Bronchial epithelial cell (primary cell): ENCODE results near the gene RBM33. TPM values are rescaled to one million over a fixed set of nuclear protein-coding genes. Genes with fewer than 3 reads are reported as not detected.

Source experiments
- DNase-seq: peaks from one replicate; pipeline ENCODE4 v3.0.0-alpha.2; 2010; ENCODE audit warnings: low read depth
- FAIRE-seq: peaks from 2 replicates; lab custom pipeline; 2011; peaks lifted over from hg19 to GRCh38; lab: Jason Lieb, UNC
- H3K27me3 ChIP-seq: 2 replicates; pipeline ENCODE4 v1.5.1; 2011; ENCODE audit warnings: low read length; ENCODE audit not compliant: control insufficient read depth, insufficient read depth
- H3K36me3 ChIP-seq: 2 replicates; pipeline ENCODE4 v1.5.1; 2011; ENCODE audit warnings: low read length; ENCODE audit not compliant: control insufficient read depth, insufficient read depth
- H3K4me3 ChIP-seq: 2 replicates; pipeline ENCODE4 v1.5.1; 2011; ENCODE audit warnings: mild to moderate bottlenecking, low read depth, low read length, control low read depth
- total RNA-seq: library from RNA; depleted of rRNA; stranded (reverse); fragments of >200 nt; gene quantifications from 2 replicates; pipeline ENCODE4 v1.2.1, GENCODE V29; 2014
- TF ChIP-seq, protein P1 (sequence below): IDR thresholded peaks from 2 replicates; pipeline ENCODE4 v1.5.1; 2011; ENCODE audit warnings: mild to moderate bottlenecking, moderate library complexity, low read length, control low read depth, inconsistent platforms; ENCODE audit not compliant: insufficient read depth, severe bottlenecking

RBM33 gene
- total RNA-seq, 1 donor from 2014 or later: 17.1 TPM

GRCh38 chr7:155602750-155603149 lies 41.7 kb upstream of the RBM33 start:
- Histone ChIP-seq H3K4me3 (no peak overlapping the region), H3K27me3 (peaks cover 2% of the 10 kb centered on the region), H3K36me3 (no peaks in the 10 kb centered on the region)
- TF ChIP-seq, protein P1, sequence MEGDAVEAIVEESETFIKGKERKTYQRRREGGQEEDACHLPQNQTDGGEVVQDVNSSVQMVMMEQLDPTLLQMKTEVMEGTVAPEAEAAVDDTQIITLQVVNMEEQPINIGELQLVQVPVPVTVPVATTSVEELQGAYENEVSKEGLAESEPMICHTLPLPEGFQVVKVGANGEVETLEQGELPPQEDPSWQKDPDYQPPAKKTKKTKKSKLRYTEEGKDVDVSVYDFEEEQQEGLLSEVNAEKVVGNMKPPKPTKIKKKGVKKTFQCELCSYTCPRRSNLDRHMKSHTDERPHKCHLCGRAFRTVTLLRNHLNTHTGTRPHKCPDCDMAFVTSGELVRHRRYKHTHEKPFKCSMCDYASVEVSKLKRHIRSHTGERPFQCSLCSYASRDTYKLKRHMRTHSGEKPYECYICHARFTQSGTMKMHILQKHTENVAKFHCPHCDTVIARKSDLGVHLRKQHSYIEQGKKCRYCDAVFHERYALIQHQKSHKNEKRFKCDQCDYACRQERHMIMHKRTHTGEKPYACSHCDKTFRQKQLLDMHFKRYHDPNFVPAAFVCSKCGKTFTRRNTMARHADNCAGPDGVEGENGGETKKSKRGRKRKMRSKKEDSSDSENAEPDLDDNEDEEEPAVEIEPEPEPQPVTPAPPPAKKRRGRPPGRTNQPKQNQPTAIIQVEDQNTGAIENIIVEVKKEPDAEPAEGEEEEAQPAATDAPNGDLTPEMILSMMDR: no peak
- no peak for FAIRE-seq
- no peak for DNase-seq

- Histone ChIP-seq H3K27me3 (peaks cover 2% of the 10 kb centered on the region), H3K4me3 (no peak overlapping the region), H3K36me3 (no peaks in the 10 kb centered on the region)
- FAIRE-seq: no peak
- TF ChIP-seq, protein P1: no peak
- no peak for DNase-seq
Observed at GRCh38 chr7:155603205-155603857, 41.1 kb upstream of the RBM33 start.

- FAIRE-seq: no peak
- H3K36me3 ChIP-seq: no peaks in the 10 kb centered on the region
- H3K4me3 ChIP-seq: no peak overlapping the region
- H3K27me3 ChIP-seq: peaks cover 2% of the 10 kb centered on the region
- no peak for DNase-seq
- TF ChIP-seq, protein P1: no peak
Observed at GRCh38 chr7:155603858-155604503, 40.5 kb upstream of the RBM33 start.

DNA sequence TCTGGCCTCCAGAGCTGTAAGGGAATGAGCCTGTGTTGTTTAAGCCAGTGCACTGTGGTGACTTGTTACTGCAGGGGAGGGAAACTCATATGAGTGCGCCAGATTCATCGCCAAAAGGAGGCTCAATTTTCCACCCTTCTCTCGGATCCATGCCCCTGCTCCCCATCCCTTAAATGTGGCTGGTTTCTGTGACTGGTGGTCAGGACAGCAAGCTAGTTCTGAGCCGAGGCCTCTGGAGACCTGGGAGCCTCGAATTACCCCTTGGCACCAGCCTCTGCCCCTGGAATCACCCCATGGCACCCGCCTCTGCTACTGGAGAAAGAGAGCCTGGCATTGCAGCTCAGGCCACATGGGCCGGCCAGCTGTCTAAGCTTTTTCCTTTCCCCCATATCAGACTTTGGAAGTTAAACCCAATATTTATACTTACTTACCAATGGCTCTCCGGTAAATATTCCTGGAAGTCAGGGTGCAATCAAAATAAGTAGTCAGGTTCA lies 39.9 kb upstream of the RBM33 start:
- Histone ChIP-seq H3K27me3 (no peaks in the 10 kb centered on the region), H3K4me3 (no peak overlapping the region), H3K36me3 (no peaks in the 10 kb centered on the region)
- DNase-seq (no peak), FAIRE-seq (no peak)
- TF ChIP-seq, protein P1: no peak

- no peaks in the 10 kb centered on the region for H3K36me3 ChIP-seq
- H3K27me3 ChIP-seq: peaks cover 2% of the 10 kb centered on the region
- H3K4me3 ChIP-seq: no peak overlapping the region
- DNase-seq: no peak
- no peak for FAIRE-seq
- TF ChIP-seq, protein P1: no peak
Observed at GRCh38 chr7:155609185-155609584, 35.3 kb upstream of the RBM33 start.
